Islet precursor cell (in vitro differentiated cells): Measurements from ENCODE around the gene NDRG4.
"Not testable (repeated sequence)": the region's sequence is repeated elsewhere in the genome, so short reads cannot be mapped to it uniquely, and the experiment has no call there.

Source experiments
- DNase-seq: peaks from one replicate; pipeline ENCODE4 v3.0.0-alpha.2; 2018

The NDRG4 gene

GRCh38 chr16:58466396-58466795 lies 33.5 kb upstream of the NDRG4 start:
- DNase-seq = no peak

GRCh38 chr16:58467905-58468304 lies 32.0 kb upstream of the NDRG4 start:
- DNase-seq = no peak

GRCh38 chr16:58471209-58471975 lies 28.6 kb upstream of the NDRG4 start:
- no peak for DNase-seq

GRCh38 chr16:58472266-58472665 lies 27.7 kb upstream of the NDRG4 start:
- DNase-seq = no peak

DNA sequence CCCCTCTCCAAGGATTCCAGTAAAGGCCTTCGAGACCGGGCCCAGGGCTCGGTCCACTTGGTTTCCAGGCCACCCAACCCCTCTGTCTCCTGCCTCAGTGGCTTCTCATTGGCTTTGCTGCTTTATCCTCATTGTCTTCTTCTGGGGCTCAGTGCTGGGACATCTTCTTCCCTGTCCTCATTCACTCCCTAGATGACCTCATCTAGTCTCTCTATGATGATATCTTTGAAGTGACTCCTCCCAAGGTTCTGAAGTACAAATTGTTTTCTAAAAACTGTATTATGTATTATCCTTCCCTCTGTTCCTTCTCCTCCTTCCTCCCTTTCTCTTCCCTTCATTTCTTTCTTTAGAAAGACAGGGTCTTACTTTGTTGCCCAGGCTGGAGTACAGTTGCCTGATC lies 27.1 kb upstream of the NDRG4 start:
- no peak for DNase-seq

DNA sequence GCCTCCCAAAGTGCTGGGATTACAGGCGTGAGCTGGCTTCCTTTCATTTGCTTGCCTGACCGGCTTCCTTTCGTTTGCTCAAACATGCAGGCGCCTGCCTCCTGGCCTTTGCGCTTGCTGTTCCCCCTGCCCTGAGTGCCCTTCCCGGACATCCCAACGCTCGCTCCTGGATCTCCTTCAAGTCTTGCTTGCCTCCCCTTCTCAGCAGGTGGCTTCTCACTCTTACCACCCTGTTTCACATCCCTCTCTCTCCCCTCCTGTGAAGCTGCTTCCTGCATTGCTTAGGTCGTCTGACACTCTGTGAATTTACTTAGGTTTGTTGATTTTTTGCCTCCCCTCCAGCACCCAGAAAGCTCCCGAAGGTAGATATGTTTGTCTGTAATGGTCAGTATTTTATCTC lies 25.6 kb upstream of the NDRG4 start:
- no peak for DNase-seq

DNA sequence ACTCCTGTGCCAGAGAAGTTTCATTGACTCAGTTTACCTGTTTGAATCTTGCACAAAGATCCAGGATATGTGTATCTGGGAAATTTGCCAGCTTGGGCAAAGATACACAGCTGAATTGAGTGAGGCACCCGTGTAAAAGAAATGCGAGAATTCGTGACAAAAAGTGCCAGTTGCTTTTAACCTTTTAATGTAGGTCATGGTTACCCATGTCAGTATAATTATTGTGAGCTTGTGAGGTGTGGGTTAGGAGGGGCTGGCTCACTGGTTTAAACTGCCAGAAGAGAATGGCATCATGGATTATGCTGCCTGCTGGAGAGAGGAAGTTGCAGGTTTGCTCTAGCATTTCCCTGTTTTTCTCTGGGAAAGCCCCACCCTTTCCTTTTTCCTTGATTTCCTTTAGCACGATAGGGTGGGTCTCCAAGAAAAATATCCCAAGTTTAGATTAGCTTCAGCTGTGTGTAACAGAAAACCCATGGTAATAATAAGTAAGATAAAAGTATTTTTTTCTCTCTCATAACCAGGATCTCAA lies 24.8 kb upstream of the NDRG4 start:
- DNase-seq = no peak

GRCh38 chr16:58476791-58477190 lies 23.2 kb upstream of the NDRG4 start:
- DNase-seq = no peak

- no peak for DNase-seq
These were observed 21.5 kb upstream of the NDRG4 start for GRCh38 chr16:58478427-58478826.

DNA sequence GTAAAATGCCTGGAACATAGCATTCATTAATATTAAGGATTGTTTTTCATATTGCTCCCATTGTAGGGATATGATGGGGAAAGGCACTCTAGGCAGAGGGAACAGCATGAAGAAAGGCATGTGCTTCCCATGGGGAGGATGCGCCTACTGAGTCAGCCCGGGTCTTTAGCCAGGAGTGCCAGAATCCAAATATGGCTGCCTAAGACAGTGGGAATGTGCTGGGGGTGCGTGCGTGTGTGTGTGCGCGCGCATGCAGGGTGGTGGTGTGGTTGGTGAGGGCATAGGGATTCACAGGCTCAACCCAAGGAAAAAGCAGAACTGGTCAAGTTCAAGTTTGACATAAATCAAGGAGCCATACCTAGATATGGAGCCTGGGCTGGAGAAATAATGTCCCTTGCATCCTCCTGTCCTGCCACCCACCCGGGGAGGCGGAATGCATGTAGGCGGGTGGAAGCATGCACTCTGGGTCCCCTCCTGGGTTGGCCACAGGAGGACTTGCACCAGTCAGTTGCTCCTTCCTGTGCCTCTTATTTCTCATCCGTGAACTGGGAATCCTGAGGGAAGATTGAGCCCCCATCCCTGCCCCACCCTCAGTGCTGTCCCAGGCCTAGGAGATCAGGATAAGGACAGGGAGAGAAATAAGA lies 18.6 kb upstream of the NDRG4 start:
- DNase-seq = no peak

DNA sequence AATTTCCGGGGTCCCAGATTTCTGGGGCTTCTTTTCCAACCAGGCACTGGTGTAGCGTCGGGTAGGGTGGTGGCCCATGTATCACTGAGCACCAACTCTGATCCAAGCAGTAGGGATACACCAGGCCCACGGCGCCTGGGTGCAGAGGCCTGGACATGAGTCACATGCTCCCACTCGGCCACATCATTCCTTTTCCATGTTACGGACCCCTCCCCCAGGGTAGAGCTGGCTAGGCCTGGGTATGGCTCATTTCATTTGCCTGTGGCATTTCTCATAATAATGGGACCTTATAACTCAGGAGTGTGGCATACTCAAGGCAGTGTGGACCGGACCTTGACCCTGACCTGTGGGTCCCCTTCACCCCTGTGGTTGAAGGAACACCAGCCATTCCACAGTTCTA lies 18.0 kb upstream of the NDRG4 start:
- DNase-seq = peak; percentile 69

GRCh38 chr16:58485184-58485887 lies 14.6 kb upstream of the NDRG4 start:
- DNase-seq = no peak

GRCh38 chr16:58487566-58488351 lies 12.2 kb upstream of the NDRG4 start:
- peak; percentile 97 for DNase-seq

DNA sequence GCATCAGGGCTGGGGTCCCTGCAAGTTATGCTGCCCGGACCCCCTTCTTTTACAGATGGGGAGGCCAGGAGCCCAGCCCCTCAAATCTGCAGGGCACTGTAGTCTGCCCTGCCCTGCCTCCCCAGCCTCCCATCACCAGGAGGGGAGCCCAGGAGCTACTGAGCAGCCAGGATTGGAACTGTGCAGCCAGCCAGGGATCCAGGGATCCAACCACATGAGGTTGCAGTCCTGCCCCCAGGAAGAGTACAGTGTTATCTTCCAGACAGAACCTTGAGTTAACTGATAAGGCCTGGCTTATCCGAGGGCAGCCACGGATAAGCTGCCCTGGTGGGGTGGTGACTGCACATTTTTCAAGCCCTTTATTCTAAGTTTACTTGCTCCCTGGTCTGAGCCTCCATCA lies 11.4 kb upstream of the NDRG4 start:
- DNase-seq = no peak

DNA sequence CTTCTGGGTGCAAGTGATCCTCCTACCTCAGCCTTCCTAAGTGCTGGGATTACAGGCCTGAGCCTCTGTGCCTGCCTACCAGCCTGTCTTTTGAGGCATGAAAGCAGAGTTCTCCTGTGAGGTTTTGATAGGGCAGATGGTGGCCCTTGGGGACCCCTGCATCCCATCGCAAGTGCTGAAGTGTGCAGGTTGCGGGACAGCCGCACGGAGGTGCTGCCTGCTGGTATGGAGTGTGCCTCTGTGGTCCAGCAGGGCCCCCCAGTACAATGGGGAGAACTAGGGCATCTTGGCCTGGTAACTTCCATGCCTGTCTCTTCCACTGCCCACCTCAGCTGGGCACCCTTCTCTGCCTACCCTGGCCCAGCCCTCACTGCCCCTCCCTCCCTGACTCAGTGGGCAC lies 9.9 kb upstream of the NDRG4 start:
- no peak for DNase-seq

DNA sequence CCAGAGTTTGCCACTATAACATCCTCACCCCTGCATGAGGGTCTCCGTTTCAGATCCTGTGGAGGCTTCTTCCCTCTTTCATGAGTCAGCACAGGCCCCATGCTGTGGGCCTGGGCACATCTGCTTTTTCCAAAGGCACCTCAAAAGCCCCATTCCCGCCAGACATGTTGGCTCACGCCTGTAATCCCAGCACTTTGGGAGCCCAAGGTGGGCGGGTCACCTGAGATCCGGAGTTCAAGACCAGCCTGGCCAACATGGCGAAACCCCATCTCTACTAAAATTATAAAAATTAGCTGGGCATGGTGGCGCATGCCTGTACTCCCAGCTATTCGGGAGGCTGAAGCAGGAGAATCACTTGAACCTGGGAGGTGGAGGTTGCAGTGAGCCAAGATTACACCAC lies 9.4 kb upstream of the NDRG4 start:
- not testable (repeated sequence) for DNase-seq

DNA sequence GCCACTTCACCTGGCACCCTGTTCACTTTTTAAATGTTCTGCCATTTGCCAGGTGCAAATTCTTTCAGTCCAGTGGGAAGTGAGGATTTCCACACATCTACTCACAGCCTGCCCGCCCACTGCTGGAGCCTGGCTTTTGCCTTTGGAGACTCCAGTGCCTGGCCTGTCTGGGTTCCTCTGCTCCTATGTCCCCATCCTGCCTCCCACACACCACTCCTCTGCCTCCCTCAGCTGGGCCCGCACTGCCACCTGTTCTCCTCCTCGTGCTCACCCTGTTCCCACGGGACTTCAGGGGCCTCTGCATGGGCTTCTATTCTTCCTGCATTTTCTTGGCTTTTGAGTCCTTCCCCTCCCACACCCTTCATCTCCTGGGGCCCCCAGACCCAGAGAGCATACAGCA lies 7.9 kb upstream of the NDRG4 start:
- no peak for DNase-seq

DNA sequence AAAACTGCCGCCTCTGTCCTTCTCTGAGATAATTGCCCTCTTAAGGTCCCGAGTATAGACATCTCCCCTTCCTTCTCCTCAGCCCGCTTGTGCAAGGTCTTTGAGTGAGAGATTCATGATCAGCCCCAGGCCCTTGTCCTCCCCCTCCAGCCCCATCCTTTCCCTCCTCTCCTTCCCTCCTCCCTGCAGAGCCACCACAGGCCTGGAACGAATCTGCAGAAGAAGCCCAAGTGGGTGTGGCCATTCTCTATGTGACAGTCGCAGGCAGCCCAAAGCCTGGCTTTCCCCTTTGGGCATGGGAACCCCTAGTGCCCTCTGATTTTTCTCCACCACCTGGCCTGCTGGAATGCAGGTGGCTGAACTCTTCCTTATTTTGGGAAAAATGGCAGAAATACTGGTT lies 7.2 kb upstream of the NDRG4 start:
- DNase-seq = no peak

GRCh38 chr16:58493756-58494431 lies 6.0 kb upstream of the NDRG4 start:
- no peak for DNase-seq

DNA sequence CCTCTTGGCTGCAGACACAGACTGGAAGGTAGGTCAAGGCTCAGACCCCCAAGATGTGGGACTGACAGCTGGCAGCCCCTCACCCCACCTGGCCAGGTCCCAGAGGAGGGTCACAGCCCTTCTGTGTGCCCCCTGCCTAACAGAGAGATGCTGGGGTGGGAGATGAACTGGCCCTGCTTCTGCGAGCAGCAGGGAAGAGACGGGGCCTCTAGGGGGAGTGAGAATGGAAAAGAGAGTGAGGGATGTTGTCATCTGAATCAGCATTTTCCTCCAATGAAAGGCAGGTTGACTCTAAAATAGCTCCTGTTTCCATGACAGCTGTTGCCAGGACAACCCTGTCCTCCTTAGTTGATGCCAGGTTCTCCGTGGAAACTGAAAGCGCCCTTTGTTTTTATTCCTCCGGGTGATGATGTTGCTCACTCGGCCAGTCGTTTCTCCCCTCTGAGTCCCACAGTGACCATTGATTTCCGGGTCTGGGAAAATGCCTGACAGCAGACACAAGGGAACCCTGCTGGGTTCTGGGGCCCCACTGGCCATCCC lies 4.9 kb upstream of the NDRG4 start:
- DNase-seq = peak; percentile 94

GRCh38 chr16:58495521-58496331 lies 4.2 kb upstream of the NDRG4 start:
- no peak for DNase-seq
